K562 treated with DMSO at 1 percent for 4 hours (cell line): Measurements from ENCODE around the gene ELANE. TPM values are rescaled to one million over a fixed set of nuclear protein-coding genes. Genes with fewer than 3 reads are reported as not detected.

Experiments
- total RNA-seq: library from RNA; unstranded; fragments of 300-600 nt; gene quantifications from 2 replicates; pipeline ENCODE4 v1.2.3, GENCODE V29; 2022; ENCODE audit not compliant: insufficient read depth

The ELANE gene
- not detected in 2 replicates for total RNA-seq

GRCh38 chr19:852136-853013, at the start of gene ELANE:
ELANE (plus strand) TSS chr19:852303; CDS start chr19:852329, 26 bp downstream.

DNA sequence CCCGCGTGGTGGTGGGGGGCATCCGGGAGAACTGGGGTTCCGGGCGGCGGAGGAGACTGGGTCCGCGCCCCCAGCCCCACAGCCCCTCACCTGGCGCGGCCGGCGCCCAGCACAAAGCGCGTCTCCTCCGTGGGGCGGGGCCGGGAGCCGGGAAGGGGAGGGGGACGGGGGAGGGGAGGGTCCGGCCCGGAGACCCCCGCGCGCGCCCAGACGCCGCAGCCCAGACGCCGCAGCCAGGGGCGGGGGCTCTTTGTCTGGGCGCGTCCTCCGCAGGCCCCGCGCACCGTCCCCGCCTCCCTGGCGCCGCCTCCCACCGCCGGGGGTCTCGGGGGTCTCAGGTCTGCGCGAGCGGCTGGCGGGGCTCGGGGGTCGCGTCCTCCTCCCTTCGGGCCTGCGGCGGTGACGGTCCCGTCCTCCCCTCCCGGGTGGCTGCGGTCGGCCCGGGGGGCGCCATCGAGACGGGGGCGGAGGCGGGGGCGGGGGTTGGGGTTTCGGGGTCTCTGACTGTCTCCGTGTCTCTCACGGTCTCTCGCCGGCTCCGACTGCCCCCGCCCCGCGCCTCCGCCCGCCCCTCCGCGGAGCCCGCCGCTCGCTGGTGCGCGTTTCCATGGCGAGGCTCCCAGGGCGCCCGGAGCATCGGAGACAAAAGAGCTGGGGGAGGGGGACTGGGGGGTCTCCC, 30.1 kb upstream of the ELANE start, which contains the start of gene PLPPR3:
TSS of gene PLPPR3 (minus strand) at position 131 of the 679 bp plus-strand sequence. CDS start 396 bp downstream, outside the sequence.

DNA sequence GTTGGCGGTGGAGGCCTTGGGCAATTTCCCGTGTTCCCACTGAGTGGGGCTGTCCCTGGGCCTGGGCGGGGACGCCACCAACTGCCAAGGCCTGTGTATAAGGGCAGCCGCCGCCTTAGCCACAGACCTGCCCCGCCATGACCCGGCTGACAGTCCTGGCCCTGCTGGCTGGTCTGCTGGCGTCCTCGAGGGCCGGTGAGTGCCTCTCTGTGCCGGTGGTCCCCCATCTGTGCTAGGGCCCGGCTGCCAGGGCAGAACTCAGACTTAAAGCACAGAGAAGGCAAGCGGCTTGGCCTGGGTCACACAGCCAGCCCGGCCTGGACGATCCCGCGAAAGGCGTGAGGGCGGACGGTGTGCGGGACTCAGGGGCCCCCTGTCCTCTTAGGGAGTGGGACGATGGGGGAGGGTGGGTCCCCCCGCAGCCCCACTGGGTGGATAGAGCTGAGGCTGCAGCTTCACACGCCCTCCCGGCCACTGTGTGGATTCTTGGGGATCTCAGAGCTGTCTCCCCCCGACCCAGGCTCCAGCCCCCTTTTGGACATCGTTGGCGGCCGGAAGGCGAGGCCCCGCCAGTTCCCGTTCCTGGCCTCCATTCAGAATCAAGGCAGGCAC, 24.3 kb upstream of the ELANE start, which contains the start of gene AZU1:
TSS of gene AZU1 (plus strand) at position 128 of the 612 bp plus-strand sequence. CDS start at position 138, 10 bp downstream.

GRCh38 chr19:840519-841206, 11.4 kb upstream of the ELANE start, which contains the start of gene PRTN3:
PRTN3 (plus strand) TSS chr19:840999; CDS start chr19:841009, 10 bp downstream.

GRCh38 chr19:858868-859843, 7.1 kb downstream of the ELANE start, which contains the start of gene CFD:
CFD (plus strand) TSS chr19:859664; CDS start chr19:859690, 26 bp downstream.

GRCh38 chr19:892894-893689, 41.0 kb downstream of the ELANE start, which contains the start of the genes MED16 and RNU6-9:
MED16 (minus strand) TSS chr19:893187; CDS start chr19:891131, 2,056 bp downstream.
RNU6-9 (plus strand) TSS chr19:893484.

Other genes starting within 250 kb of the ELANE start
- gene POLRMT, start 218.8 kb upstream of the ELANE start, total RNA-seq = 69.0 and 77.4 TPM in 2 replicates
- 1.3 TPM in 1 of 2 replicates, not detected in the other for gene FGF22, start 212.4 kb upstream of the ELANE start, total RNA-seq
- gene RNF126, start 189.1 kb upstream of the ELANE start, total RNA-seq = 72.9 and 88.4 TPM in 2 replicates
- gene FSTL3, start 175.9 kb upstream of the ELANE start, total RNA-seq = 4.9 and 8.9 TPM in 2 replicates
- gene PRSS57, start 156.9 kb upstream of the ELANE start, total RNA-seq = 55.9 and 66.7 TPM in 2 replicates
- gene PALM, start 143.4 kb upstream of the ELANE start, total RNA-seq = 12.2 and 17.7 TPM in 2 replicates
- not detected in 2 replicates for gene MISP, start 101.2 kb upstream of the ELANE start, total RNA-seq
- 358 and 442 TPM in 2 replicates for gene PTBP1, start 54.9 kb upstream of the ELANE start, total RNA-seq
- 86.2 and 97.2 TPM in 2 replicates for gene PLPPR3, start 30.3 kb upstream of the ELANE start, total RNA-seq
- 2.0 and 4.1 TPM in 2 replicates for gene AZU1, start 24.5 kb upstream of the ELANE start, total RNA-seq
- gene PRTN3, start 11.3 kb upstream of the ELANE start, total RNA-seq = 4.7 and 5.0 TPM in 2 replicates
- 44.6 and 62.6 TPM in 2 replicates for gene CFD, start 7.4 kb downstream of the ELANE start, total RNA-seq
- gene MED16, start 40.9 kb downstream of the ELANE start, total RNA-seq = 29.7 and 43.4 TPM in 2 replicates
- gene RNU6-9, start 41.2 kb downstream of the ELANE start, total RNA-seq = not detected in 2 replicates
- gene R3HDM4, start 60.9 kb downstream of the ELANE start, total RNA-seq = 152 and 154 TPM in 2 replicates
- 3.7 and 5.8 TPM in 2 replicates for gene KISS1R, start 65.0 kb downstream of the ELANE start, total RNA-seq
- 40.2 and 46.0 TPM in 2 replicates for gene ARID3A, start 73.7 kb downstream of the ELANE start, total RNA-seq
- 69.4 and 76.6 TPM in 2 replicates for gene WDR18, start 132.0 kb downstream of the ELANE start, total RNA-seq
- gene GRIN3B, start 148.1 kb downstream of the ELANE start, total RNA-seq = 0.75 and 0.97 TPM in 2 replicates
- gene TMEM259, start 168.8 kb downstream of the ELANE start, total RNA-seq = 198 and 255 TPM in 2 replicates
- not detected in 2 replicates for gene RNU6-2, start 169.2 kb downstream of the ELANE start, total RNA-seq
- gene CNN2, start 174.3 kb downstream of the ELANE start, total RNA-seq = 117 and 118 TPM in 2 replicates
- 41.5 and 58.2 TPM in 2 replicates for gene ABCA7, start 187.8 kb downstream of the ELANE start, total RNA-seq
- gene ARHGAP45, start 214.9 kb downstream of the ELANE start, total RNA-seq = 21.6 and 27.0 TPM in 2 replicates
- 205 and 214 TPM in 2 replicates for gene POLR2E, start 243.1 kb downstream of the ELANE start, total RNA-seq